GM19099 (cell line): ENCODE results near the gene PIGQ.

ENCODE experiments used
- POLR2A ChIP-seq: IDR thresholded peaks from 3 replicates; pipeline ENCODE4 v1.6.1; 2011; ENCODE audit warnings: low read depth; ENCODE audit not compliant: insufficient read length; ENCODE audit errors: extremely low read depth

PIGQ gene

GRCh38 chr16:608019-608418 lies 38.3 kb downstream of the PIGQ start:
- no peak for TF ChIP-seq POLR2A

GRCh38 chr16:609316-609715 lies 39.5 kb downstream of the PIGQ start:
- TF ChIP-seq POLR2A: no peak

DNA sequence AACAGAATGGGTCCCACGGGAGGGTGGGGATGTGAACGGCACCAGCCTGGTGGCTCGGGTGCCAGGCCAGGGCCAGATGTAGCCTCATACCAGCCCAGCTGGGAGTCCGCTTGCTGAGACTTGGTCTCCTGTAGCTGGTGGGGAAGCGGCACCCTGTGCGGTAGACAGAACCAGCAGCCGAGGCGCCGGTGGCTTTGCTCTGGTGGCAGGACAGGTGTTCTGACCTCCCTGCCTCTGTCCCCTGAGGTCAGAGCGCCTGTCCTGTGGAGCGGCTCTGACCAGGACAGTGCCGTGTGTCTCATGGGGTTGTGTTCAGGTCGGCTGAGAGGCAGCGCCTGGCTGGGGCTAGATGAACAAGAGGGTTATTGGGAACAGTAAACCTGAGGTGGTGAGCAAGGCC lies 40.2 kb downstream of the PIGQ start:
- no peak for TF ChIP-seq POLR2A

- TF ChIP-seq POLR2A: no peak
These were observed 41.0 kb downstream of the PIGQ start for GRCh38 chr16:610513-611381.

DNA sequence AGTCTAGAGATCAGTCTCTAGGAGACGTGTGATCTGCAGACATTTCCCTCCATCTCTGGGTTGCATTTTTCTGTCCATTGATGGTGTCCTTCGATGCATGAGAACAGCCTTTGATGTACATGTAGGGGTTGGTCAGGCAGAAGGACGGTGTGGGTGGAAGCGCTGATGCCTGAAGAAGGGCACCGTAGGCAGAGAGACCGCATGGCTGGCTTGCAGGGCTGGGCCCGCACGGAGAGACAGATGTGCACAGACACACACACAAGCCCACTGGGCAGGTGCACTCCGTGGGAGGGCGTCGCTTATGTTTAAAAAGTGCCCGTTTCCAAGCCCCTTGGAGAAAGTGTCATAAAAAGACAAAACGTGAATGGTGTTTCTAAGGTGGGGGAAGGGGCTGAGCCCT lies 45.4 kb downstream of the PIGQ start:
- TF ChIP-seq POLR2A: no peak

- no peak for TF ChIP-seq POLR2A
These were observed 47.2 kb downstream of the PIGQ start for GRCh38 chr16:616733-617586.

GRCh38 chr16:617855-618254 lies 48.1 kb downstream of the PIGQ start:
- no peak for TF ChIP-seq POLR2A

- TF ChIP-seq POLR2A: no peak
These were observed 49.8 kb downstream of the PIGQ start for GRCh38 chr16:619476-620100.

DNA sequence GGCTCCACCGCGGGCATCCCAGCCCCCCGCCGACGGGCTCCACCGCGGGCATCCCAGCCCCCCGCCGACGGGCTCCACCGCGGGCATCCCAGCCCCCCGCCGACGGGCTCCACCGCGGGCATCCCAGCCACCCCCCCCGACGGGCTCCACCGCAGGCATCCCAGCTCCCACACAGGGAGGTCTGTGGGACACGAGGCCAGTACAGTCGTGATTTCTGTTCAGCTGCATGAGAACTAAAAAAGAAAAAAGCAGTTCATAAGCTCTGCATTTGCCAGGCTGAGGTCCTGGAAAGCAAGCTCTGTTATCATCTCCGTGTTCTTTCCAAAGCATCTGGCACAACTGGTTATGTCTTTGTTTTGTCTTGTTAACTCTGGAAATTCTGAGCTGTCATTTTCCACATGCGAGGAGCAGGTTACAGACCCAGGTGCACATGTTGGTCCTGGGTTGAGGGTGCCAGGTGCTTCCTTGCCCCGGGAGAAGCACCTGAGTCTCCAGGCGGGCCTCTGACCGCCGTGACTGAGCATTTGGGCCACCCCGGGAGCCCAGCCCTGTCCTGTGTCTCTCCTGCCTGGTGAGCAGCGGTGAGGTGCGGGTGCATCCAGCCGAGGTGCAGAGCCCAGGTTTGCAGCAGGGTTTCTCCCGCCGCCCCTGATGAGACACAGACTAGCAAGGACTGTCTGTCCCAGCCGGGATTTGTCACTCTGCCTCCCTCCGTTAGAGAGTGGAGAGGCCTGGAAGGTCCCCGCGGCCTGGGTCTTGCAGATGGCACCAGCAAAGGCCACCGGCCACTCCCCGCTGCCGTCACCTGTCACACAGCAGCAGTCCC lies 51.1 kb downstream of the PIGQ start:
- no peak for TF ChIP-seq POLR2A

DNA sequence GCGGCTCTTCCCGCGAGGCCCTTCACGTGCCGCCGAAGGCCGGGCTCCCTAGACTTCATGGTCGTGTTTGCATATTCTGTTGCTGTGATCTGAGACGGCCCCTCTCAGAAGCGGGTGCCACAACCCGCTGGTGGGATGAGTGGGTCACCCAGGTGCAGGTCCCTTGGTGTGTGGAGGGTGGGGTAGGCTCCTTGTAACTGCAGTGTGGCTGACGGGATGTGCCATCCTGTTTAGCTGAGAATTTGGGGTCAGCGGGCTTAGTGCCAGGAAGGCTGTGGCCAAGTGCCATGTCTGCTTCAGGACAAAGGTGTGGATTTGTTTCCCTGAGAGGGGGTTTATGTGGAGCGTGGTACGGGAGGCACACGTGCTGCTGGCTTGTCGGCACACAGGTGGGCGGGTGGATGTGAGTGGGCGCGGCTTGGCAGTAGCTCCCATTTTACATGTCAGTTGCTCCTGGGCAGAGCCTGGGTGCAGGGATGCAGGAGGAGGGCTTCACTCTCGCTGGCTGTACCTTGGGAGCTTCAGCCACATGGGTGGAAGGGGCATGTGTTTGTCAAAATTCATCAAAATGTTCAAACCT lies 51.8 kb downstream of the PIGQ start:
- TF ChIP-seq POLR2A: no peak

DNA sequence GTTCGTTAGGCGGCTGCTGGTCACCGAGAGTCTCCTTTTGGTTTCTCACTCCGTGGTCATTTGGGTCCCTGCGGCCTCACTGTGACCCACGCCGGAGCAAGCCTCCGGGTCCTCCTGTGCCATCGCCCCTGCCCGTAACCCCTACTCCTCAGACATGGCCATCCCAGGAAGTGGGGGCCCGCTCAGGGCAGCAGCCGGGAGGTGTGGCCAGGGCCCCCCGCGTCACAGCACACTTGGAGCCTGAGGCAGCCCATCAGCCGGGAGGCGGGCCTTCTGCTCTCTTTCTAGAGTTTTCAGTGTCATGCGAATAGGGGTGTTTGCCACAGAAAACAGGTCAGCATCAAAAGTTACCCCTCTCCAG lies 53.1 kb downstream of the PIGQ start:
- TF ChIP-seq POLR2A: no peak

DNA sequence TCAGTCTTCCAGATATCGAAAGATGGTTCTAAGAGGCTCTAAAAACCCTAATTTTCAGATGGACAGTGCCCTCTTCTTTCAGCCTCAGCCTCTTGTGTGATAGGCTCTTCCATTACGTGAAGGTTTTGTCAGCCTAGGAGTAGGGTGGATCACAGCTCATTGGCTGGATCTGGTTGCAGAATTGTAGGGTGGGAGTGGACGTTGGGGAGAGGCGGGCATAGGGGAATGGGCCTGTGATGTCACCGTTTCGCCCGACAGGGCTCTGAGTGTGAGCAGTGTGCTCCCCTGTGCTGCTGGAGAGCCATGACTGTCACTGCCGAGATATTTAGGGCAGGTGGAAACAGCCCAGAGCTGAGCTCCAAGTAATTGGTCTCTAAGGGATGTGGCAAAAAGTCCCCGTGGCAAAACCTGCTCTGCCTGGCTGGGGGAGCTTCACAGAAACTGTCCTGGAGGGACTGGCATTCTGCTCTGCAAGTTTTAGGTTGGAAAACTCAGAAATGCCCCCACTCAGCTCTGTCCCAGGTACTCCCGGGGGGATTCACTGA lies 54.8 kb downstream of the PIGQ start:
- TF ChIP-seq POLR2A: no peak

DNA sequence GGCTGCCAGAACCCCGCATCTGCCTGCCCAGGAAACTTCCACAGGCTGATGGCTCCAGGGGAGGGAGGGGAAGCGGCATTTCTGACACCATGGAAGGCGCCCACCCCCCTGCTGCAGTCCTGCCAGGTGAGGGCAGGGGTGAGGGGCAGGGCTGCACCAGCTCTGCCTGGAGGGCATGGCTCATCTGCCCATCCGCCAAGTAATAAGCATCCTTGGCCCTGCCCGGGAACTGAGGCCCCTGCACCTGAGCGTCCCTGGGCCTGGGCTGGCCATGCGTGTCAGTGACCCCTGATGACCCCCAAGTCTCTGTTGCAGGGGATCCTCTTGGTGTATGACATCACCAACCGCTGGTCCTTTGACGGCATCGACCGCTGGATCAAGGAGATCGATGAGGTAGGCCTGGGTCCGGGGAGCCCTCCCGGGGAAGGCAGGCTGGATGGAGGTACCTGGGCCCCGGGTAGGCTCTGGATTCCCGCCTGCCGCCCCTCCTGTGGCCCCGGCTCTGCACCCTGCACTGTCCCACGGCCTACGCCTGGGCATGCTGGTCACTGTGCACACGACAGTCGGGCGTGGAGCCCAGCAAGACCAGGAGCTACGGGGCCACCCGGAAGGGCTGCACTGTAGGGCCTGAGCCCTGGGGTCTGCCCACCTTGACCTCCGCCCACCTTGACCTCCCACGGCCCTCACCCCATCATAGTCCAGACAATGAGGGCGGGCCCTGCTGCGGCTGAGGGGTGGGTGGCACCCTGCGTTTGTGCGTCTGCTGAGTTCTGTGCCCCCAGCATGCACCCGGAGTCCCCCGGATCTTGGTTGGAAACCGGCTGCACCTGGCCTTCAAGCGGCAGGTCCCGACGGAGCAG lies 55.6 kb downstream of the PIGQ start:
- TF ChIP-seq POLR2A: no peak
